AG04449 (cell line): Measurements from ENCODE around the gene TMEM205.
"Not testable (repeated sequence)": the region's sequence is repeated elsewhere in the genome, so short reads cannot be mapped to it uniquely, and the experiment has no call there.

Source experiments
- CTCF ChIA-PET: fragments of 350-600 bp; formaldehyde crosslinking; extraction: SDS; loops from one replicate; lab custom pipeline; 2021; ENCODE audit warnings: antibody characterized with exemption; lab: Yijun Ruan, JAX
- POLR2A ChIA-PET: fragments of 400-600, 350-600 bp; formaldehyde crosslinking; extraction: SDS; loops from one replicate; lab custom pipeline; 2020; ENCODE audit warnings: antibody characterized with exemption, inconsistent platforms; lab: Yijun Ruan, JAX
- DNase-seq: peaks from one replicate; pipeline ENCODE4 v3.0.0-alpha.2; 2010; ENCODE audit warnings: low read depth, low spot score
- H3K4me3 ChIP-seq: 2 replicates; pipeline ENCODE4 v1.5.1; 2011; ENCODE audit warnings: low read depth, mild to moderate bottlenecking, control low read depth, low read length
- TF ChIP-seq, protein P1 (sequence below): IDR thresholded peaks from one replicate; pipeline ENCODE4 v1.5.1; 2011; ENCODE audit warnings: mild to moderate bottlenecking, moderate library complexity, low read length, control low read depth, inconsistent platforms; ENCODE audit not compliant: insufficient read depth; ENCODE audit errors: missing control alignments

Gene TMEM205

DNA sequence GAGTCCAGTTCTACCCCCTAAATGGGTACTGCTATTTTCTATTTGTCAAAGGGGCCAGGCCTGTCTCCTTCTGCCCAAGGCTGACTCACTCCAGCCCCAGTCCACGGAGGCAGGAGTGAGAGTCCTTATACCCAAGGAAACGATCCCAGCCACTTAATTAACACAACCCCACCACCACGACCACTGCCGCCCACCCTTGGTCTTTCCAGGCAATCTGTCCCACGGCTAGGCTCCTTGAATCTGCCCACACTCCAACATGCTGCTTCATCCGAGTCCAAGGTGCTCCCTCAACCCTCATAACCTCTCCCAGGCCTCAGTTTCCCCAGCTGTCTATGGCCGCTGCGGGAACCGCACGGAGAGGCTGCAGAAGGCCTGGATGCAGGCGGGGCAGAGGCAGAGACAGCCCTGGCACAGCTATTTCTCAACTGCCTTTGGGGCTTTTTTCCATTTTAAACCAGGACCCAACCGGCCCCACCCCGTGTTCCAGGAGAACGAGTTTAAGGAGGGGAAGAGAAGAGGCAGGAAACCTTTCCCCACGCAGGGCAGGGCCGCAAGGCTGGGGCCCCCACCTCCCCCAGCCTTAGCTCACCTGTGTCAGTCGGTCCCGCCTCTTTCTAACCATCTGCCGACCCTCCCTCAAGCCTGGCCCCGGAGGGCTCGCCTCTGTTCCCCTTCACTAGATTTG lies 7.4 kb downstream of the TMEM205 start:
- H3K4me3 ChIP-seq = peak overlapping the region; percentile 68
- ChIA-PET CTCF (interaction anchor here (1.7 kb wide), 1 partner anchor 42 kb away, joined by 10 read pairs; no protein-coding TSS in a partner anchor), POLR2A (interaction anchor here (1.2 kb wide), 1 partner anchor 23 kb away, joined by 4 read pairs; no protein-coding TSS in a partner anchor)
- TF ChIP-seq, protein P1, sequence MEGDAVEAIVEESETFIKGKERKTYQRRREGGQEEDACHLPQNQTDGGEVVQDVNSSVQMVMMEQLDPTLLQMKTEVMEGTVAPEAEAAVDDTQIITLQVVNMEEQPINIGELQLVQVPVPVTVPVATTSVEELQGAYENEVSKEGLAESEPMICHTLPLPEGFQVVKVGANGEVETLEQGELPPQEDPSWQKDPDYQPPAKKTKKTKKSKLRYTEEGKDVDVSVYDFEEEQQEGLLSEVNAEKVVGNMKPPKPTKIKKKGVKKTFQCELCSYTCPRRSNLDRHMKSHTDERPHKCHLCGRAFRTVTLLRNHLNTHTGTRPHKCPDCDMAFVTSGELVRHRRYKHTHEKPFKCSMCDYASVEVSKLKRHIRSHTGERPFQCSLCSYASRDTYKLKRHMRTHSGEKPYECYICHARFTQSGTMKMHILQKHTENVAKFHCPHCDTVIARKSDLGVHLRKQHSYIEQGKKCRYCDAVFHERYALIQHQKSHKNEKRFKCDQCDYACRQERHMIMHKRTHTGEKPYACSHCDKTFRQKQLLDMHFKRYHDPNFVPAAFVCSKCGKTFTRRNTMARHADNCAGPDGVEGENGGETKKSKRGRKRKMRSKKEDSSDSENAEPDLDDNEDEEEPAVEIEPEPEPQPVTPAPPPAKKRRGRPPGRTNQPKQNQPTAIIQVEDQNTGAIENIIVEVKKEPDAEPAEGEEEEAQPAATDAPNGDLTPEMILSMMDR = no peak
- no peak for DNase-seq

- no peak overlapping the region for H3K4me3 ChIP-seq
- CTCF ChIA-PET = no interaction called here
- POLR2A ChIA-PET = no interaction called here
- DNase-seq = no peak
- TF ChIP-seq, protein P1 = no peak
Measured at GRCh38 chr19:11338121-11338520, 7.9 kb downstream of the TMEM205 start.

- TF ChIP-seq, protein P1 = no peak
- ChIA-PET CTCF (no interaction called here), POLR2A (no interaction called here)
- no peak overlapping the region for H3K4me3 ChIP-seq
- DNase-seq = no peak
Measured at GRCh38 chr19:11337080-11337479, 9.0 kb downstream of the TMEM205 start.

- ChIA-PET POLR2A (no interaction called here), CTCF (interaction anchor here (1.3 kb wide), 1 partner anchor 42 kb away, joined by 5 read pairs; no protein-coding TSS in a partner anchor)
- H3K4me3 ChIP-seq = no peak overlapping the region
- DNase-seq = no peak
- TF ChIP-seq, protein P1 = no peak
Measured at GRCh38 chr19:11335449-11336146, 10.5 kb downstream of the TMEM205 start.

DNA sequence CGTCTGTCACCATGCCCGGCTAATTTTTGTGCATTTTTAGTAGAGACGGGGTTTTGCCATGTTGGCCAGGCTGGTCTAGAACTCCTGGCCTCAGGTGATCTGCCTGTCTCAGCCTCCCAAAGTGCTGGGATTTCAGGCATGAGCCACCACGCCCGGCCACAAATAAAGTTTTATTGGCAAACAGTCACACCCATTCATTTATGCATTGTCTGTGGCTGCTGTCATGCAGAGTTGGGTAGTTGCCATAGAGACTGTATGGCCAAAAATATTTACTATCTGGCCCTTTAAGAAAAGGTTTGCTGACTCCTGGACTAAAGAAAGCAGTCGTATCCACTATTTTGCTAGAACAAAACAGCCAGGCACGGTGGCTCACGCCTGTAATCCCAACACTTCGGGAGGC lies 12.2 kb downstream of the TMEM205 start:
- DNase-seq, POLR2A ChIA-PET, H3K4me3 ChIP-seq, CTCF ChIA-PET: not testable (repeated sequence)

- ChIA-PET POLR2A (no interaction called here), CTCF (interaction anchor here (0.7 kb wide), 1 partner anchor 27 kb away, joined by 3 read pairs; no protein-coding TSS in a partner anchor)
- H3K4me3 ChIP-seq = no peak overlapping the region
- no peak for DNase-seq
- TF ChIP-seq, protein P1 = no peak
Measured at GRCh38 chr19:11332822-11333221, 13.2 kb downstream of the TMEM205 start.
